Mucosa of gallbladder (tissue), 1 donor: ENCODE measurements around the gene DPP6. TPM values are rescaled to one million over a fixed set of nuclear protein-coding genes. Genes with fewer than 3 reads are reported as not detected.

Experiments
- DNase-seq: peaks from one replicate; pipeline ENCODE4 v3.0.0-alpha.2; 2020; ENCODE audit warnings: low spot score
- total RNA-seq: library from RNA; stranded (reverse); gene quantifications from one replicate; pipeline ENCODE4 v1.2.1, GENCODE V29; 2021
- donor health status: DM: no; HTN: no; CAD: no.

DPP6 gene
- total RNA-seq, 1 donor from 2014 or later = 0.35 TPM

- DNase-seq = no peak
Measured at GRCh38 chr7:154336295-154336694, 284.1 kb downstream of the DPP6 start.

GRCh38 chr7:154338701-154339506 lies 286.7 kb downstream of the DPP6 start:
- no peak for DNase-seq

DNA sequence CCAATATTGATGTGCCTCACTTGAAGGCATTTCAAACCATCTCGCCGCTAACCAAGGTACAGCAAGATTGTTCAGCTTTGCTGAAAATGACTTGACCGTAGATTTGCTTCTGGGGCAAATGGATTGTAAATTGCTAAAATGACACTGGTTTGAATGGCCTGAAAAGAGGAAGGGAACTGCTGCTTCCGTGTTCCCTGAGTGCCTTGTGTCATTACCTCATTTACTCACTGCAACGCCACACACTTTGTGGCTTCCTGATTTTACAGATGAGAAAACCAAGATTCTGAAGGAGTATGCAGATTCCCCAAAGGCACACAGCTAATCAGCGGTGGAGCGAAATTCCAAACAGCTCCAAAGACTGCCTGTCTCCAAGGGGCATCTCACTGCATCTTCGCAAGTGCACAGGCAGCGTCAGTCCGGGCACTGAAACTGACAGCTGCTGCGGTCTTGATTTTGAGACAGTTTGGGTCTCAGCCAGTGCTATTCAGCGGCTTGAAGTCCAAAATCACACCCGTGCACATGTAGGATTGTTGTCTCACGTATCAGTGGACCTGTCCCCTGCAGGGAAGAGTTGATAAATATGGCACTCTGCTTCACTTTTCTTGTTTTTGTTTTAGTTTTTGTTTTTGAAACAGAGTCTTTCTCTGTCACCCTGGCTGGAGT lies 290.9 kb downstream of the DPP6 start:
- no peak for DNase-seq

DNA sequence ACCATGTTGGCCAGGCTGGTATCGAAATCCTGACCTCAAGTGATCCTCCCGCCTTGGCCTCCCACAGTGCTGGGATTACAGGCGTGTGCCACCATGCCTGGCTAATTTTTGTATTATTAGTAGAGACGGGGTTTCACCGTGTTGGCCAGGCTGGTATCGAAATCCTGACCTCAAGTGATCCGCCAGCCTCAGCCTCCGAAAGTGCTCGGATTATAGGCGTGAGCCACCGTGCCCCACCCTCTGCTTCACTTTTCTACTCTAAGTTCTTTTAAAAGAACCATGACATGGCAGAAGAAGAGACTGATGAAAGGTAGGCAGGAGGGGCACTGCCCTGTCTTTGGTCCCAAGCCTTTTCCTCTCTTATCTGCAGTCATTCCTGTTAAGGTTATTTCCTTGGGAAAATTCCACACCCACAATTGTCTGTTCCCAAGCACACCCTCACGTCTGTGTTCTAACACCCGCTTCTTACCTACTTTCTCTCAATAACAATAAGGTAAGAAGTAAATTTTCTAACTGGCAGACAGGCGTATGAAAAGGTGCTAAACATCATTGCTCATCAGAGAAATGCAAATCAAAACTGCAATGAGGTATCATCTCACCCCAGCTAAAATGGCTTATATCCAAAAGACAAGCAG lies 291.7 kb downstream of the DPP6 start:
- DNase-seq = no peak

- no peak for DNase-seq
Measured at GRCh38 chr7:154345093-154345492, 292.9 kb downstream of the DPP6 start.

DNA sequence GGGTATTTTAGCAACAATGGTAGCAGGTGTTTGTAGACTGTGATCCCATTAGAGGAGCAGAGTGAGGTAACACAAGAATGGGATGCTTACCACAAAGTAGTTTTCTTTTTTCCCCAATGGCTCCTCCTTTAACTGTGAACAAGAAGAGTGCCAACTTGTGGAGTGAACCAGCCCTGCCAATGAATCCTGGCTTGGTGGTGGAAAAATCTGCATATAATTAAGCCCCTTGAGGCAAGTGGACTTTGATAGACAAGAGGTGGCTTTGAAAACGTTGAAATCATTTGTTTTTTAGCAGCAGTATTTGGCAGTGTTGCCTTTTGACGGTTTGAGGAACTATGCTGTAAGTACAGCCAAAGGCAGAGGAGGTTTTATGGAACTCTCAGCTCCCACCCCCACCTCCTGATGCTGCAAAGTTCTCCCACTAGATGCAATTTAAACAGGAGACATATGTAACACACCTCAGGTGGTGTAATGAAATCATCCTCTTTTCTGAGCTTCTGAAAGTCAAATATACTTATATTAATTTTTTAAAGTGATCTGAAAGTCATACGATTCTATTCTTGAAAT lies 295.6 kb downstream of the DPP6 start:
- no peak for DNase-seq

DNA sequence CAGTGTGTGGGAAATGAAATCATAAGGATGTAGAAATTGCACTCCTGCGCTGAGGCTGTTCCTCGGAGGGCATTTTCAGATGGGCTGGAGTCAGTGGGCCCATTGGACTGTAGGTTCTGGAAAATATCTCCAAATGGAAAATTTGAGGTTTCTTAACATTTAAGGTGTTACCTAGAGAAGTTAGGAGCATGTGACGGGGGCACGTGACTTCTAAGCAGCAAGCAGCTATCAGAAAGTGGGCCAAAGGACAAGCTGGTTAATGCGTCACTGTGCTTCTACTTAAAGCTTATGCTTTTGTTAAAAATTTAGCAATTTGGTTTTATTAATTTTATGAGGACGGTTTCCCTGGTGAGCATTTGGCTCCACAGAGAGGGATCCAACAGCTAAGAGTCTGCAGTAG lies 298.7 kb downstream of the DPP6 start:
- DNase-seq = no peak

- DNase-seq = no peak
Measured at GRCh38 chr7:154353355-154353767, 301.2 kb downstream of the DPP6 start.

- no peak for DNase-seq
Measured at GRCh38 chr7:154364170-154364569, 312.0 kb downstream of the DPP6 start.

DNA sequence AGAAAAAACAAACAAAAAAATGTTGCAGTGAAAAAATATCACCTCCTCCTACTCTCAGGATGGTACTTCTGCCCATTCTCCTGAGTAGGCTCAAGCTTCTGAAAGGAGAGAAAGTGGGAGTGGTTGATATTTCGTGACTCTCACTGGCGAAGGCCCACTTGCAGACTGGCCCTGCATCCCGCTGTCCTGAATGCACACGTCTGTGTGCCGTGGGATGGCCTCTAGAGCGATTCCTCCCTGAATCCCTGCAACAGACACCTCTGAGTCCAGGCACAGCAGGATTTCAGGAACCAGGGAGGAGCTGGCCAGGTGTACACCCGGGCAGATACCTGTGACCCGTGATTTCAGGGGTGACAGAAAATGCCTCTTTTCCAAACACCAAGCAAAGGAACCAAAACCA lies 319.2 kb downstream of the DPP6 start:
- no peak for DNase-seq

DNA sequence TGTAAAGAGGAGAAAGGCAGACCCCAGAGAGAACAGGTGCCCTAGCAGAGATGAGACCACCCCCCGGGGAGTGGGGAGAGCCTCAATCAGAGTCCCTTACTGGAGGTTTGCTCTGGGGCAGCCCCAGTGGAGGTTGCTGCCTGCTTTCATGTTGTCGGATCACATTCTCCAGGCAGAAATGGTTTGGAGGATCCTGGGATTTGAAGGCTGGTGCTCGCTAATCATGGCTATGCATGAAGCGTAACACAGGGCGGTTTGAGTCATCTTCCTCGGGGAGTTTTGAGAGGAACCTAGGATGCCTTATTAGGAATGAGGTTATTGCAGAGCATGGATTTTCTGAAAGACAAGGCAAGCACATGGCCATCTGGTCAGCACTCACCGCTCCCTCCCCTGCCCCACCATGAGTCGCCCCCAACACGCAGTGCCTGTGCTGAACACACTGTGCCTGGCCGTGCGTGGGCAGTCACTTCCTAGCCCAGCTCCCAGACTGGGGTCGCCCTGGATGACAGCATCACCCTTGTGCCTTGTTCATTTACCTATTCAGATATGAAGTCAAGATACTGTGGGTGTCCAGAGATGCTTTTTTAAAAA lies 319.9 kb downstream of the DPP6 start:
- no peak for DNase-seq

GRCh38 chr7:154373956-154374355 lies 321.8 kb downstream of the DPP6 start:
- DNase-seq = no peak

- DNase-seq = no peak
Measured at GRCh38 chr7:154375956-154376355, 323.8 kb downstream of the DPP6 start.

- no peak for DNase-seq
Measured at GRCh38 chr7:154380771-154381170, 328.6 kb downstream of the DPP6 start.

DNA sequence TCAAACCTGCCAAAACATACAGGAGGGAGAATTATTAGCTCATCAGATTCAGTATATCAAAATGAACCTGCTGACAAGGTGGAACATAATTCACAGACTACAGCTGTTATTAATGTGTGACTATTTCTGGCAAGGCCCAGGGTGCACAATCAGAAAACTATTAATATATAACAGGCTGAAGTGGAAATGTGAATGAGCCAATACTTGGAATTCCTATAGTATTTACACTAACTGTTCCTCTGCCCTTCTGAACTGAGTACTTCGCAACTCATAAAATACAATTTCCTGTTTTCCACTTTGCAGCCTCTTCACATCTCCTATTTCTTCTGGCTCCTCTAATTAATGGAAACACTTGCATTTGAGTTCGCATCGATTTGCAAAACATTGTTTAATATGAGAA lies 330.8 kb downstream of the DPP6 start:
- DNase-seq = peak; percentile 36

GRCh38 chr7:154385214-154385613 lies 333.0 kb downstream of the DPP6 start:
- no peak for DNase-seq

- no peak for DNase-seq
Measured at GRCh38 chr7:154387252-154387651, 335.1 kb downstream of the DPP6 start.

GRCh38 chr7:154388412-154388811 lies 336.2 kb downstream of the DPP6 start:
- DNase-seq = no peak

GRCh38 chr7:154388999-154389398 lies 336.8 kb downstream of the DPP6 start:
- DNase-seq = no peak

DNA sequence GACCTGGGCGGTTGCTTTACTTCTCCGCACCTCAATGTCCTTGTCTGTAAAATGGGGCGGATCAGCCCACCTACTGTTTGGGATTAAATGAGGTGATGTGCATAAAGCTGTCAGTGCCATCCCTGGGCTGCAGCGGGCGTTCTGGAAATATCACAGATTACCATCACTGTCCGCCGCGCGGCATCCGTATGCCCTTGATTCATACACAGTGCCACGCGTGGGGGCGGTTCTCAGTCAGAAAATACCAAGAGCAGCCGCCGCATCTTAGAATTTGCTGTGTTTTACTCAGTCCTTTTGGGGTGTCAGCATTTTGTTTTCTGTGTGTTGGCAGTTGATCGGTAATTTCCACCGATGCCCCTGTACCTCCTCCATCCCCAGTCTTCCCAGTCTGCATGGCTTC lies 338.8 kb downstream of the DPP6 start:
- DNase-seq = no peak

GRCh38 chr7:154394804-154395203 lies 342.6 kb downstream of the DPP6 start:
- DNase-seq = no peak

DNA sequence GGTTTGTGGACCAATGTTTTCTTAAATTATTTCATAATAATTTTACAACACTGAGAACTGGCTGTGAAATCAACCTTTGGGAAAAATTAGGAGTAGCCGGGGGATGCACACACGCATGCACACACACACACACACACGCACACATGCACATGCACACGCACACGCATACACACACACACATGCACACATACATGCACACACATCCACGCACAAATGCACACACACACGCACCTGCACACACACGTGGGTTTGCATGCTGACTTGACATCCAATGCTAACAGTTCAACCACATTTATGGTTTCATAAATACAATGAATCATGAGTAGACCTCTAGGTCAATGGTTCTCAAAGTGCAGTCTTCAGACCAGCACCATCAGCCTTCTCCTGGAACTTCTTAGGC lies 354.1 kb downstream of the DPP6 start:
- DNase-seq = no peak
